Ascending aorta (tissue), 2 donors: ENCODE measurements around the gene INHBC. TPM values are rescaled to one million over a fixed set of nuclear protein-coding genes. Genes with fewer than 3 reads are reported as not detected.
A peak's percentile ranks its signal among the peaks of the same experiment; 100 is the strongest.
"Not testable (repeated sequence)": the region's sequence is repeated elsewhere in the genome, so short reads cannot be mapped to it uniquely, and the experiment has no call there.

Source experiments
- DNase-seq, 2 donors: peaks; one replicate each; pipeline ENCODE4 v3.0.0-alpha.2; 2019; ENCODE audit warnings: low spot score in 2 of 2
- H3K27ac ChIP-seq, 2 donors: fragments of 200-600 bp; sonication (generic); one replicate each; pipeline ENCODE4 v1.5.1; 2016 to 2017; ENCODE audit warnings: mild to moderate bottlenecking in 1 of 2
- H3K27me3 ChIP-seq: fragments of 200-600 bp; sonication (generic); one replicate; pipeline ENCODE4 v1.5.1; 2017
- H3K36me3 ChIP-seq, 2 donors: fragments of 200-600 bp; sonication (generic); one replicate each; pipeline ENCODE4 v1.5.1; 2016
- H3K4me1 ChIP-seq, 2 donors: fragments of 200-600 bp; sonication (generic); one replicate each; pipeline ENCODE4 v1.5.1; 2016 to 2017; ENCODE audit warnings: mild to moderate bottlenecking in 1 of 2
- H3K4me3 ChIP-seq, 2 donors: fragments of 200-600 bp; sonication (generic); one replicate each; pipeline ENCODE4 v1.5.1; 2016 to 2017; ENCODE audit warnings: mild to moderate bottlenecking in 1 of 2
- H3K9me3 ChIP-seq, 2 donors: fragments of 200-600 bp; sonication (generic); one replicate each; pipeline ENCODE4 v1.5.1; 2016
- CTCF ChIP-seq, 3 experiments: fragments of 200-600 bp in 2 of 3; fragments of 450-650 bp in 1 of 3; sonication (generic) in 2 of 3; IDR thresholded peaks; one replicate each; pipeline ENCODE4 v1.5.1; 2016 to 2019; ENCODE audit warnings: antibody characterized with exemption in 3 of 3, mild to moderate bottlenecking in 1 of 3, moderate library complexity in 1 of 3
- intact Hi-C: fragments of 100-400 bp; cut with DNase I; formaldehyde crosslinking; loops from one replicate; pipeline ENCODE4 v1.15.1; 2023
- total RNA-seq: library from RNA; depleted of rRNA; stranded (reverse); fragments of >200 nt; gene quantifications from one replicate; pipeline ENCODE4 v1.1.0, GENCODE V29; 2016

Gene INHBC
- total RNA-seq, 1 donor from 2014 or later, result not detected

GRCh38 chr12:57439762-57440266 is 5.2 kb downstream of the INHBC start:
- intact Hi-C loops, result no loop called here
- H3K27ac ChIP-seq, result peak overlapping the region; percentile 51 to 65

DNA sequence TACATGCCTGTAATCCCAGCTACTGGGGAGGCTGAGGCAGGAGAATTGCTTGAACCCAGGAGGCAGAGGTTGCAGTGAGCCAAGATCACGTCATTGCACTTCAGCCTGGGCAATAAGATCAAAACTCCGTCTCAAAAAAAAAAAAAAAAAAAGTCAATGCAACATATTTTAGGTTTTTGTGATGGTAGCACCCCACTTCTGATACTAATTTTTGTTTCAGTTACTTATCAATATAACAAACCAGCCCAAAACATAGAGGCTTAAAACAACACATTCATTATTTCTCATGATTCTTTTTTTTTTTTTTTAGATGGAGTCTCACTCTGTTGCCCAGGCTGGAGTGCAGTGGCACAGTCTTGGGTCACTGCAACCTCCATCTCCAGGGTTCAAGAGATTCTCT is 6.8 kb downstream of the INHBC start:
- intact Hi-C loops, H3K36me3 ChIP-seq, H3K4me3 ChIP-seq, H3K27me3 ChIP-seq, DNase-seq, H3K9me3 ChIP-seq, H3K27ac ChIP-seq, H3K4me1 ChIP-seq: not testable (repeated sequence)

More at GRCh38 chr12:57439762-57440266, 5.2 kb downstream of the INHBC start:
- TF ChIP-seq CTCF (IDR thresholded peaks at IDR 0.05), result no peak
- H3K4me3 ChIP-seq, result no peak overlapping the region
- H3K36me3 ChIP-seq, result no peaks in the 10 kb centered on the region
- DNase-seq, result no peak
- H3K4me1 ChIP-seq, result no peaks in the 10 kb centered on the region
- H3K9me3 ChIP-seq, result no peaks in the 10 kb centered on the region
- H3K27me3 ChIP-seq, result no peaks in the 10 kb centered on the region

DNA sequence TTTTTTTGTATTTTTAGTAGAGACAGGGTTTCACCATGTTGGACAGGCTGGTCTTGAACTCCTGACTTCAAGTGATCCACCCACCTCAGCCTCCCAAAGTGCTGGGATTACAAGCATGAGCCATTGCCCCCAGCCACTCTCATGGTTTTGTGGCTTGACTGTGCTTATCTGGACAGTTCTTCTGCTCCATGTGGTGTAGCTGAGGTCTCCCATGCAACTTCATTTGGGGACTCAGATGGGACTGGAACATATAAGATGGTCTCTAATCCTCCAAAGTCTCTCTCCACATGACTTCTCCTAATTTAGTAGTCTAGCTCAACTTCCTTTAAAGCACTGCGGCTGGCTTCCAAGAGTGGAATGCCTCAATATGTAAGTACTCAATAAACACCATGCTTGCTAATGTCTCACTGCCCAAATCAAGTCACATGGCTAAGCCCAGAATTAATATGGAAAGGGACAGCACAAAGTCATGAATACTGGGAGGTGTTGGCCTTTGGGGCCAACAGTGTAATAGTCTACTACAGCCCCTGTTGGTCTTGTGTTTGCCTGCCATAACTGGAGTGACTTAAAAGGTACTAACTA is 7.4 kb downstream of the INHBC start:
- no peak overlapping the region for H3K4me3 ChIP-seq
- TF ChIP-seq CTCF (IDR thresholded peaks at IDR 0.05), result no peak
- H3K27me3 ChIP-seq, result no peaks in the 10 kb centered on the region
- H3K36me3 ChIP-seq, result no peaks in the 10 kb centered on the region
- no peak for DNase-seq
- H3K27ac ChIP-seq, result no peak overlapping the region
- H3K4me1 ChIP-seq, result no peaks in the 10 kb centered on the region
- intact Hi-C loops, result no loop called here
- no peaks in the 10 kb centered on the region for H3K9me3 ChIP-seq

DNA sequence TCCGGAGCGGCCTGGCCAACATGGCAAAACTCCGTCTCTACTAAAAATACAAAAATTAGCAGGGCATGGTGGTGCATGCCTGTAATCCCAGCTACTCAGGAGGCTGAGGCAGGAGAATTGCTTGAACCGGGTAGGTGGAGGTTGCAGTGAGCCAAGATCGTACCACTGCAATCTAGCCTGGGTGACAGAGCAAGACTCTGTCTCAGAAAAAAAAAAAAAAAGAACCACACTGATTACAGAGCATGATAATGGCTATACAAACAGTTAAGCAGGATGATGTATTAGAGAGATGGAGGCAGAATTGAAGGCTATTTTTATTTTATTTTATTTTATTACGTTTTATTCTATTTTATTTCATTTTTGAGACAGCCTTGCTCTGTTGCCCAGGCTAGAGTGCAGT is 9.8 kb downstream of the INHBC start:
- DNase-seq, H3K4me1 ChIP-seq, H3K9me3 ChIP-seq, H3K4me3 ChIP-seq, H3K36me3 ChIP-seq, H3K27ac ChIP-seq, intact Hi-C loops, H3K27me3 ChIP-seq: not testable (repeated sequence)

DNA sequence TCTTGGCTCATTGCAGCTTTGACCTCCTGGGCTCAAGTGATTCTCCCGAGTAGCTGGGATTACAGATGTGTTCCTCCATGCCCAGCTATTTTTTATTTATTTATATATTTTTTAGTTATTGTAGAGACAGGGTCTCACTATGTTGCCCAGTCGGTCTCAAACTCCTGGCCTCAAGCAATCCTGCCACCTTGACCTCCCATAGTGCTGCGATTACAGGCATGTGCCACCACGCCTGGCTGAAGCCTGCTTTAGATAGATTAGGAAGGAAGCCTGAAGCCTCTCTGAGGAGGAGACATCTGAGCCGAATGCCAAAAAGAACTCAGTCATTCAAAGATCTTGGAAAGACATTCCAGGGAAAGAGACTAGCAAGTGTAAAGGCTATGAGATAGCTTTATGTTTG is 10.2 kb downstream of the INHBC start:
- H3K4me1 ChIP-seq, result no peaks in the 10 kb centered on the region
- DNase-seq, result no peak
- no peaks in the 10 kb centered on the region for H3K9me3 ChIP-seq
- no peak for TF ChIP-seq CTCF (IDR thresholded peaks at IDR 0.05)
- no peaks in the 10 kb centered on the region for H3K27me3 ChIP-seq
- H3K36me3 ChIP-seq, result no peaks in the 10 kb centered on the region
- no peak overlapping the region for H3K27ac ChIP-seq
- intact Hi-C loops, result no loop called here
- H3K4me3 ChIP-seq, result no peak overlapping the region

DNA sequence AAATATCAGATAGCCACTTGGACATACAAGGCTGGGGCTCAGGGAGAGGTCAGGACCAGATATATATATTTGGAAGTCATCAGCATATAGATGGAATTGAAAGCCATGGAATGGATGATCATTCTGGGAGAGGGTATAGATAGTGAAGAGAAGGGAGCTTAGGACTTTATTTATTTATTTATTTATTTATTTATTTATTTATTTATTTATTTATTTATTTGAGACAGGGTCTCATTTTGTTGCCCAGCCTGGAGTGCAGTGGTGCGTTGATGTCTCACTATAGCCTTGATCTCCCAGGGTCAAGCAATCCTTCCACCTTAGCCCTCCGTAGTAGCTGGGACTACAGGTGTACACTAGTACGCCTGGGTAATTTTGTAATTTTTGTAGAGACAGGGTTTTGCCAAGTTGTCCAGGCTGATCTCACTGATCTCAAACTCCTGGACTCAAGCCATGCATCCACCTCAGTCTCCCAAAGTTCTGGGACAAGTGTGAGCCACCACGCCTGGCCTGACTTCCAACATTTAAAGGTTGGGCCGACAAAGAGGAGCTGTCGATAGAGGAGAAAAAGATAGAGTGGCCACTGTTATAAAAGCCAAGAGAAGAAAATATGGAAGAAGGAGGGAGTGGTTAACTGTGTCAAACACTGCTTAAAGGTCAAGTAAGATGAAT is 11.8 kb downstream of the INHBC start:
- Histone ChIP-seq H3K9me3 (no peaks in the 10 kb centered on the region), H3K36me3 (no peaks in the 10 kb centered on the region), H3K27me3 (no peaks in the 10 kb centered on the region), H3K4me1 (peaks cover 0 to 4% of the 10 kb centered on the region in 2 donors), H3K4me3 (no peak overlapping the region), H3K27ac (no peak overlapping the region)
- no peak for DNase-seq
- intact Hi-C loops, result no loop called here
- TF ChIP-seq CTCF (IDR thresholded peaks at IDR 0.05), result no peak
